GM18502 (cell line): ENCODE measurements around the gene SLC52A1.
"Not testable (repeated sequence)": the region's sequence is repeated elsewhere in the genome, so short reads cannot be mapped to it uniquely, and the experiment has no call there.

Experiments
- ATAC-seq: cut with Tn5 transposase; IDR thresholded peaks from one replicate; pipeline ENCODE4 v1.9.1; 2021; ENCODE audit warnings: mild to moderate bottlenecking; ENCODE audit not compliant: unreplicated experiment, poor library complexity

The SLC52A1 gene

DNA sequence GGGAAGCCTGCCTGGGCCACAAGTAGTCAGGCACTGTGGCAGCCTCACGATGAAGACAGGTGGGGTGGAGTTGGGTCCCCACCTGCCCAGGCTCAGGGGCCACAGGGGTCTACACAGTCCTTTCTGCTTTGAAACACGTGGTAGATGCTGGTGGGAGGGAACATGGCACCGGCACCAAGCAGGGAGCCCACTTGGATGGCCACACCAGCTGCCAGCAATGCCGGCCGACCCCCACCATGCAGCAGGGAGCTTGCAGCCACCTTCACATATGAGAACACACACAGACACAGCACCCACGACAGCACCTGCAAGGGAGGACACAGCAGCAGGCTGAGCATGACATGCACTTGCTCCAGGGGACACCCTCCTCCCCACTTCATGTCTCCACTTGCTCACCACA, 2.4 kb downstream of the SLC52A1 start:
- no peak for ATAC-seq

DNA sequence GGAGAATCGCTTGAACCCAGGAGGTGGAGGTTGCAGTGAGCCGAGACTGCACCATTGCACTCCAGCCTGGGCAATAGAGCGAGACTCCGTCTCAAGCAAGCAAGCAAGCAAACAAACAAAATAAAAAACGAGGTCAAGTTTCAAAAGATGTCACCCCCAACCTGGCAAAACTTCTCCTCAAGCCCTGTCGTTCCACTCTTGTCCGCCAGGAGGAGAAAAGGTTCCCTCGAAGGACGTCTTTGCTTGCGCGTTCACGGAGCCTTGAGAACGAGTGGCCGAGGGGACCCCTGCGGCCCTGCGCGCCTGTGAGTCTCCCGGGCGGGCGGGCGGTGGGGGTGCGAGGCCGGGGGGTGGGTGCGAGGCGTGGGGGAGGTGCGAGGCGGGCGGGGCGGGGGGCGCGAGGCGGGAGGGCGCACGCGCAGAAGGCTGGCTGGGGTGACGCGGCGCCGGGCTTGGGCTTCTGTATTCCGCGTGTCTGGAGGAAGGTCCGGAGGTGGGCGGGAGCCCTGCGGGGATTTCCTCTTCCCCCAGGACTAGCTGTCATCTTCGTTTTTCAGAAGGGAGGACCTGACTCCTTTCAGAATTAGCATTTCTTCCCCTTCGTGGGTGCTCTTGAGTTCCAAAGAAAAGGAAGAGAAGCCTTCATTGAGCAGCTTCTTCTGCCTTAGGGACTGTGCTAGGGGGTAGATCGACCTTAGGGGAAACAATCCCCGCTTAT, 3.7 kb downstream of the SLC52A1 start:
- ATAC-seq: peak; percentile 65

DNA sequence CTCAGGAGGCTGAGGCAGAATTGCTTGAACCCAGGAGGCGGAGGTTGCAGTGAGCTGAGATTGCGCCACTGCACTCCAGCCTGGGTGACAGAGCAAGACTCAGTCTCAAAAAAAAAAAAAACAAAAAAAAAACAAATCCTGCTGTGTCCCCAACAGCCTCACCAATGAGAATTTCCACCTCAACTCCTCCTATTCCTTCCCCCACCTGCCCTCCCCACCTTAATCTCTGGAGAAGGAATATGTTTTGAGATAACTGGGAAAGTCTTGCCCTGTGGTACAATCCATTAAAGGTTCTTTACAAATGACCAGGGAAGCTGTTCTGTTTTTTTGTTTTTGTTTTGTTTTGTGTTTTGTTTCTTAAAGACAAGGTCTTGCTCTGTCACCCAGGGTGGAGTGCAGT, 5.1 kb downstream of the SLC52A1 start:
- ATAC-seq: not testable (repeated sequence)

DNA sequence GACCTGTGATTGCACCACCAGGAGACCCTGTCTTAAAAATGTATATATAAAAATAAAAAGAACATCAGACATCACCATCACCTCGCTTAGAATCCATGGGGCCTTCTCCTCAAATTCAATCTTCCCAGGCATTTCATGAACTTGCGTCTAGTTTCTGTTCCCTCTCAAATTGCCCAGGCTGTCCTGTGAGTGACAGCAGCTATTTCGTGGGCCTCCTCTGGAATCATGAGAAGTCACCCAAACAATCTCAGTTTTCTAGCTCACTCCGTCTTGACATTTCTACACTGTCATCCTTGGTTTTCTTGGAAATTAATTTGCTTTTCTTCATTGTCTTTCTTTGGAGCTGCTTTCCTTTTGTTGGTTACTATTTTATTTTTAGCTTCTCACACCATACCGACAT, 7.3 kb downstream of the SLC52A1 start:
- ATAC-seq: no peak

DNA sequence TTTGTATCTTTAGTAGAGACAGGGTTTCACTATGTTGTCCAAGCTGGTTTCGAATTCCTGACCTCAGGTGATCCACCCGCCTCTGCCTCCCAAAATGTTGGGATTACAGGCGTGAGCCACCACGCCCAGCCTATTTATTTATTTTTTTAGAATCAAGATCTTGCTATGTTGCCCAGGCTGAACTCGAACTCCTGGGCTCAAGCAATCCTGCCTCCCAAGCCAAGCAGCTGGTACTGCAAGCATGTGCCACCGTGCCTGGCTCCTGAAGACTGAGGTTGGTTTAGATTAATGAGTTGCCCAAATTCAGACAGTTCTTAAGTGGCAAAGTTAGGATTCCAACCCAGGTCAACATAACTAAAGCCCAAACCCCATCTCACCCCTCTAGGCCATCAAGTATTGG, 7.9 kb downstream of the SLC52A1 start:
- ATAC-seq: no peak

DNA sequence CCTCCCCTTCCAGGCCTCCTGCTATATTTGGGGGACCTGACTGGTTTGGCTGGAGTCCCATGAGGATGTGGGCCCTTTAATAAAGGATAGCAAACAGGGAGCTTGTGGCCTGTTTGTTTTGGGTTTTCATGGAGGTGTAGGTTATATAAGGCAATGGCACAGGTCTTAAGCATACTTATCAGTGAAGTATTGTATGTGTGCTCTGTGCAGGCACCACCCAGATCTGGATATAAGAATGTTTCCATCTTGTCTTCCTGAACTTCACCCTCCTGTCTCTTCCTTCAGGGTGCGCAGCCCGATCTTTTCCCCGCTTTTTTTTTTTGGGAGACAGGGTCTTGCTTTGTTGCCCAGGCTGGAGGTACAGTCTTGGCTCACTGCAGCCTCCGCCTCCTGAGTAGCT, 10.6 kb downstream of the SLC52A1 start:
- no peak for ATAC-seq

DNA sequence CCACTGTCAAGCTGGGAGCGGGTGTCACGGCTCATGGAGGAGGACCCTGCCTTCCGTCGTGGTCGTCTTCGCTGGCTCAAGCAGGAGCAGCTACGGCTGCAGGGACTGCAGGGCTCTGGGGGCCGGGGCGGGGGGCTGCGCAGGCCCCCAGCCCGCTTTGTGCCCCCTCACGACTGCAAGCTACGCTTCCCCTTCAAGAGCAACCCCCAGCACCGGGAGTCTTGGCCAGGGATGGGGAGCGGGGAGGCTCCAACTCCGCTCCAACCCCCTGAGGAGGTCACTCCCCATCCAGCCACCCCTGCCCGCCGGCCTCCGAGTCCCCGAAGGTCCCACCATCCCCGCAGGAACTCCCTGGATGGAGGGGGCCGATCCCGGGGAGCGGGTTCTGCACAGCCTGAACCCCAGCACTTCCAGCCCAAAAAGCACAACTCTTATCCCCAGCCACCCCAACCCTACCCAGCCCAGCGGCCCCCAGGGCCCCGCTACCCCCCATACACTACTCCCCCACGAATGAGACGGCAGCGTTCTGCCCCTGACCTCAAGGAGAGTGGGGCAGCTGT, 11.6 kb downstream of the SLC52A1 start:
- no peak for ATAC-seq

DNA sequence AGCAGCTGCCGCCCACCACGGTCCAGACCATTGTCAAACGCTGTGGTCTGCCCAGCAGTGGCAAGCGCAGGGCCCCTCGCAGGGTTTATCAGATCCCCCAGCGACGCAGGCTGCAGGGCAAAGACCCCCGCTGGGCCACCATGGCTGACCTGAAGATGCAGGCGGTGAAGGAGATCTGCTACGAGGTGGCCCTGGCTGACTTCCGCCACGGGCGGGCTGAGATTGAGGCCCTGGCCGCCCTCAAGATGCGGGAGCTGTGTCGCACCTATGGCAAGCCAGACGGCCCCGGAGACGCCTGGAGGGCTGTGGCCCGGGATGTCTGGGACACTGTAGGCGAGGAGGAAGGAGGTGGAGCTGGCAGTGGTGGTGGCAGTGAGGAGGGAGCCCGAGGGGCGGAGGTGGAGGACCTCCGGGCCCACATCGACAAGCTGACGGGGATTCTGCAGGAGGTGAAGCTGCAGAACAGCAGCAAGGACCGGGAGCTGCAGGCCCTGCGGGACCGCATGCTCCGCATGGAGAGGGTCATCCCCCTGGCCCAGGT, 13.0 kb downstream of the SLC52A1 start:
- ATAC-seq: no peak

DNA sequence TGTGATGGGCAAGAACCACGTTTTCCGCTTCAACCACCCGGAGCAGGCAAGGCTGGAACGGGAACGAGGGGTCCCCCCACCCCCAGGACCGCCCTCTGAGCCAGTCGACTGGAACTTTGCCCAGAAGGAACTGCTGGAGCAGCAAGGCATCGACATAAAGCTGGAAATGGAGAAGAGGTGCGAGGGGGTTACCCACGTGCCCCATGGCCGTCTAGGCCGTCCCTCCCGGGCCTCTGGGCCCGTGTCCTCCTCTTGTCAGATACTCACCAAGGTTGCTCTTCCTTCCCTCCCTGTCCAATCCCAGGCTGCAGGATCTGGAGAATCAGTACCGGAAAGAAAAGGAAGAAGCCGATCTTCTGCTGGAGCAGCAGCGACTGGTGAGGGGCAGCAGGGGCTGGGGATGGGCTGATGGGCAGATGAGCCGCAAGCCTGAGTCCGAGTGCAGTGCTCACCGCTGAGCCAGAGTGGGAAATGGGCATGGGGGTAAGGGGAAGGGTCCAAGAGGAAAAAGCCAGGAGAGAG, 14.7 kb downstream of the SLC52A1 start:
- no peak for ATAC-seq

DNA sequence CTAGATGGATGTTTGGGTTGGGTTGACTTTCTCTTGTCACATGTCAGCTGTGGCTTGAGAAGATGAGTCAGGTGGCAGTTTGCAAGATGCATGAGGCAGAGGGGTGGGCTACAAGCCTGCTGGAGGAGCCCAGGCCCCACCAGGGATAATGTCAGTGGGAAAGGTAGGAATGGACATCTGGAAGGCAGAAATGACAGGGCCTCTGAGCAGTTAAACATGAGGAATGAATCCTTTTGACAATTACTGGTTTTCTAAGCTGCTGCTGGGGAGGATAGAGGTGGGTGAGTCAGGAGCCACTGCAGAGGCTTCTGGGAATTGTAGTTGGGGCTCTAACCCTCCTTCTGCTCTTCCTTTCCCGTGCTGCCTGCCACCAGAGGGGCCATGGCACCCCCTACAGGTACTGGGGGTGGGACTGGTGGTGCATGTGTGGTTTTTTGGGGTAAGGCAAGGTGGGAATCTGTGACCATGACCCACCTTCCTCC, 15.7 kb downstream of the SLC52A1 start:
- ATAC-seq: no peak

DNA sequence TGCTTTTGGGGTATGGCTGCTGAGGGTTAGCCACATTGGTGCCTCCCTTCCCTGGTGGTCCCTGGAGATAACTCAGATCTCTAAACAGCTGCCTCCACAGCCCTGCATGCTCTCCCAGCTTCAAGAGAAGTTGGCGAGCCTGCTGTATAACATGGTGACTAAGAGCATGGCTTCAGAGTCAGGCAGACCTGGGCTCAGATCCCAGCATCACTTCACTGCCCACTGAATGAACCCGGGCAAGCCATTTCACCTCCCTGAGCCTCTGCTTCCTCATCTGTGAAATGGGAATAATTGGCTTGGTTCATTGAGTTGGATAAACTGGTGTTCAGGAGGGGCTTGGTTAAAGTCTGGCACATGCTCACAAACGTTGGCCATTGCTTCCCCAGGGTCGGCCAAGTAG, 20.9 kb downstream of the SLC52A1 start:
- no peak for ATAC-seq

DNA sequence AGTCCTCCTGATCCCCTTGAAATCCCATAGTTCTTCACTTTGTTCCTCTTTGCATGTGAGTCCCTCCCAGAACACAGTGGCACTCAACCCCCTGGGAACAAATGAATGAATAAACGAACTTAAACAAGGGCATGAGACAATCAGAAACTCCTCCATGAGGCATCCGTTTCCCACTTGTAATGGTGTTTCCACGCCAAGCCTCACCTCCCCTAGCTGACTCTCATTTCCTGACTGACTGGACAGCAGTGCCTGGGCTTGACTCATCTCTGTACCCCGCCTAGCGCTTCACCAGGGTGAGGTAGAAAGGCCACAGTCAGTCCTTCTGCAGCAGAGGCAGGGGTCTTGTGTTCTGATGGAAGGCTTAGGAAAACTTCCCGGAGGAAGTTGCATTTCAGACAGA, 23.3 kb downstream of the SLC52A1 start:
- ATAC-seq: no peak

DNA sequence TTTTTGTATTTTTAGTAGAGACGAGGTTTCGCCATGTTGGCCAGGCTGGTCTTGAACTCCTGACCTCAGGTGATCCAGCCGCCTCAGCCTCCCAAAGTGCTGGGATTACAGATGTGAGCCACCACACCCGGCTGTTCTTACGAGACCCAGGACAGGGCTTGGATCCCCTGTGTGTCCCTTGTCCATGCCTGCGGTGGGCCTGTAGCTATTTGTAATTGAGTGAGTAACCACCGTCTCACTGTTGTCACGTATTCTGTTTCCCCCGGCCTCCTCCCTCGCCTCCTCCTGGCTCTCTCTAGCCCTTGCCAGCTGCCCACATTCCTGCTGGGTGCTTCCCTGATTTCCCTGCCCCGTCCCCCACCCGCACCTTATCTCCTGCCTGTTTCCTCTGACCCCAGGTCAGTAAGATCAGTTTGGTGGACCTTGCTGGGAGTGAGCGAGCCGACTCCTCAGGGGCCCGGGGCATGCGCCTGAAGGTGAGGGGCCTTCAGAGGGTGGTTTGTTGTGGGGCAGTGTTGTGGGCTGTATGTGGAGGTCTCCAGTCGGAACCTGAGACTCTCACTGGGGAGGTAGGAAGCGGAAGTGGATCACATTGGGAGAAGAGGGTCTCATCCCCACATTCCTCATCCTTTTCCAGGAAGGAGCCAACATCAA, 31.9 kb downstream of the SLC52A1 start:
- ATAC-seq: no peak

DNA sequence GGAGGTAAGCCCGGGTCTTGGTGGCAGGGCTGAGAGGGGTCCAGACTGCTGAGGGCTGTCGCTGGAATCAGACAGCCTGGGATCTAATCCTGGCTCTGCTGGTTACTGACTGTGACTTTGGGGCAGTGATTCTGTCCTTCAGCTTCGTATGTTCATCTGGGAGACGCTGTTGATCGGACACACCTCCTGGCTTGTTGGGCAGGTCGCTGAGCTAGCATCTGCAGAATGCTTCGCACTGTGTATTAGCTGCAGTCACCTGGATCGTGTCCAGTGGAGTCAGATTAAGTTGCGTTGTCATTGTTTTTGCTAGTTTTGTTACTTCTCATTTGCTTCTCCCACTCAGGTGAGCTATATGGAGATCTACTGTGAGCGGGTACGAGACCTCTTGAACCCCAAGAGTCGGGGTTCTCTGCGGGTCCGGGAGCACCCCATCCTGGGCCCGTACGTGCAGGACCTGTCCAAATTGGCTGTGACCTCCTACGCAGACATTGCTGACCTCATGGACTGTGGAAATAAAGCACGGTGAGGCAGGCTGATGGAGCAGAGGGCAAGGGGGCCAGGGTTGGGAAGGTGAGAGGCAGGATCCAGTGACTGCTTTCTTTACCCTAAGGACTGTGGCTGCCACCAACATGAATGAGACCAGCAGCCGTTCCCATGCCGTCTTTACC, 33.0 kb downstream of the SLC52A1 start:
- no peak for ATAC-seq

DNA sequence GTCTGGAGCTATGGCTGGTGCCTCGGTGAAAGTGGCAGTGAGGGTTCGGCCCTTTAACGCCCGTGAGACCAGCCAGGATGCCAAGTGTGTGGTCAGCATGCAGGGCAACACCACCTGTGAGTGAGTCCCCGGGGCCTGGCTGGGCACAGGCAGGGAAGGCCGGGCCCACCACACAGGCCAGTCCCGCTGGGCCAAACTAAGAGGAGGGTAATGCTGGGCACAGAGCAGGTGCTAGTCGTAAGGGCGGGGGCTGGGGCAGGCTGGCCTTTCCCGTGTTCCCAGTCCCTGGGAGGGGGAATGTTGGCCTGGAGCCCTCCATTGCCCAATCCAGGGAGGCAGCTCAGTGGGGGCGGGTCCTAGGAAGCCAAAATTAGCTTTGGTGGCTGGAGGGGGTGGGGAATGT, 35.0 kb downstream of the SLC52A1 start:
- no peak for ATAC-seq

DNA sequence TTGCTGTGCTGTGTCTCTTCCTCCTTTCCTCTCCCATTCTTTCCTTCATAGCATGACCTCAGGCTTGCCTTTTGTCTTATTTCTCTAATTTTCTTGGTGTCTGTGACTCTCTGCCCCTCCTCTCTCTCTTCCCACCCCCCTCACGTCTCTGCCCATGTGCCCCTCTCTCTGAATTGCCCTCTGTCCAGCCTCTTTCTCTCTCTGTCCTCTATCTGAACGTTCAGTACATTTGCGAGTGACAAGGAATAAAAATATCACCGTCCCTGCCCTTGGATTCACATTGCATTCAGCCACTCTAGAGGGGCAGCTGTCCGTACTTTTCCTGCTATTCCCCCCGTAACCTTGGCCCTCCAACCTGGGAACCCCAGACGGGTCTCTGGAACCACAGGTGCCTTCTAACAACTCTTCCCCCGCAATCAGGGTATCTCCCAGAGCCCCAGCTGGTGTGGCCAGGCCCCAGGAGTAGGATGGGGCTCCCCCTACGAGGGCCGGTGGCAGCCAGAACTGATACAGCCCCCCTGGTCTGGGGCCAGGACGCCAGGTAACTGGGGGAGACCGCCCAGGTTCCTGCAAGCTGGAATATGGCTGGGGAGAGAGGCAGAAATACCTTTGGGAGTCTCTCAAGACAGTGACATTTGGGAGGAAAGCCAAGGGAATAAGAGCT, 35.7 kb downstream of the SLC52A1 start:
- ATAC-seq: no peak

DNA sequence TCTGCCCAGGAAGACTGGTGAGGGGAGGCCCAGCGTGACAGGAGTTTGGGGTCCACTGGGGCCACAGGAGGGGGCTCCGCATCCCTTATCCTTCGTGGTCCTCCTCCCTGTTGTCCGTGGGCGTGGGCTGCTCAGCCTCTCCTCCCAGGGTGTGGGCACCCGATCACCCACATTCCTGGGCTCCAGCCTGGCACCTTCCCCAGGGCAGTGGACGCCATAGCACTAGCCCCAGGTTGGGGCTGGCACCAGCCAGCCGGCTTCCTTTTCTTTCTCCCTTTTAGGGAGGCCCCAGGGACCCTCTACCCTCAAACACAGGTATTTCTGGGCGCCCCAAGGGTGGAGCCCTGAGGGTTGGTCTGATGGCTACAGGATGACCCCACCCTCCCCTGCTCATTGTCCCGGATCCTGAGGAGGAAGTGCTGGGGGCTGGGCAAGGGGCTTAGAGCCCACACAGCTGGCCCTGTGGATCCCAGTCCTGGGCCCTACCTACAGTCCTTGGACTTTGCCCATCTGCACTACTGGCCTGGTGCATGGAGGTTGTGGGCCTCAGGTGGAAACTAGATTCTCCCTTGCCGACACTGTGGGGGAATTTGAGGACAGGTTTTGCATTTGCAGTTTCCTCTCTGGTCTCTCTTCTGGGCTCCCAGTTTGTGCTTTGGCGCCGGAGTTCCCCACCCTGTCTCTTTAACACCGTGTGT, 36.3 kb downstream of the SLC52A1 start:
- no peak for ATAC-seq

DNA sequence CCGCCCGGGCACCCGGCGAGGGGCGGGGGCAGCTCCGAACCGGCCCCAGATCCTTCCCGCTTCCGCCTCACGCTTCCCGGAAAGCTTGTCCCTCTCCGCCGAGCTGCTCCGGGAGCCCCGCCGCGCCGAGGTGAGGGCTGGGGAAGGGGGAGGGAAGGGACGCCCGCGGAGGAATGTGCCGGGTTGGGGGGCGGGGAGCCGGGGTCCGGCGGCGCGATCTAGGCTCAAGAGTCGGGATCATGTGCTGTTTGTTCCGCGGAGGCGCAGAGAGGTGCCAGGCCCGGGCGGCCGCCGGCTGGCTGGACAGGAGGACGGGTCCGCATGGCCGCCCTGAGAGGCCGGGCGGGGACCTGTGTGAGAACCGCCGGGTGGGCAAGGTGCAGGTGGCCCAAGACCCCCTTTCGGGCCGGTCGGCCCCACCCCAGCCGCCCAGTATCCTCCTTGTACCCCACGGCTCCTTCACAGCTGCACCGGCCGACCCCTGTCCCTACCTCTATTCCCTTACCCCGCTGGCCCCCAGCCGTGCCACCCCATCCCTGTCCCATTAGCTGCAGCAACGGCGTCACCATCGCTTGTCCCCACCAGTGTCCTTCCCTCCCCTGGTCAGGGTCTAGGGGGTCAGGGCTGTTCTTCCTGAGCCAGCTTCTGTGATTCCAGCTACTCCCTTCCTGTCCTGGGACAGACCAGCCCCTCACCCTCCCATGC, 37.0 kb downstream of the SLC52A1 start:
- peak; percentile 5 for ATAC-seq
